Spleen (tissue), 7 donors: ENCODE data around the gene SLC30A7.

ENCODE experiments used
- CTCF ChIP-seq, 11 experiments: fragments of 200-600 bp in 7 of 11; fragments of 450-650 bp in 4 of 11; sonication (generic) in 4 of 11; IDR thresholded peaks in 8 of 11; conservative IDR thresholded peaks in 3 of 11; 1 replicate in 7 of 11; 2 replicates in 4 of 11; pipeline versions ENCODE4 v1.4.0 to v1.8.0; 2016 to 2021; ENCODE audit warnings: antibody characterized with exemption in 11 of 11, inconsistent platforms in 4 of 11, mild to moderate bottlenecking in 1 of 11
- POLR2A ChIP-seq, 3 donors: fragments of 450-650 bp; IDR thresholded peaks; one replicate each; pipeline ENCODE4 v1.5.1; 2017; ENCODE audit warnings: antibody characterized with exemption in 3 of 3, mild to moderate bottlenecking in 1 of 3
- donor health status: DM: no; HTN: no; CAD: no; lungs with moderate emphysema.
- donor health status: DM: no; HTN: no; CAD: no.
- donor health status: DM: no; HTN: no; CAD: no.

DNA sequence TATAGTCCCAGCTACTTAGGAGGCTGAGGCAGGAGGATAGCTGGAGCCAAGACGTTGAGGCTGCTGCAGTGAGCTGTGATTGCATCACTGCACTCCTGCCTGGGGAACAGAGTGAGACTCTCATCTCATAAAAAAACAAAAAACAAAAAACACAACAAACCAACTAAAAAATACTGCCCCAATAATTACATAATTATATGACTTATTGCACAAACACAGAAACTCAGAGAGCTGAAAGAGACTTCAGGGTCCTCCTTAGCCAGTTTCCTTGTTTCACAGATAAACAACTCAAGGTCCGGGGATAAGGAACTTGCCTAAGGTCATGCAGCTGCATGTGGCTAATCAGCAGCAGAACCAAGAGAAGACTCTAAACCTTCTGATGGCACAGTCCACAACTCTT is 13.2 kb upstream of the SLC30A7 start:
- TF ChIP-seq CTCF (IDR thresholded peaks at IDR 0.05 in 8 of 11, conservative IDR thresholded peaks at IDR 0.05 in 3 of 11), result no peak
- no peak for TF ChIP-seq POLR2A (IDR thresholded peaks at IDR 0.05)
